ENCODE measurements around the gene TNPO1. TPM values are rescaled to one million over a fixed set of nuclear protein-coding genes. Genes with fewer than 3 reads are reported as not detected.

TNPO1 gene
- total and polyA plus RNA-seq, 9 of the 15 experiments (the other 6 are each of a cell fraction or from before 2014, with no cell fraction given), result 20.8 to 176 (median 97.9) TPM

DNA sequence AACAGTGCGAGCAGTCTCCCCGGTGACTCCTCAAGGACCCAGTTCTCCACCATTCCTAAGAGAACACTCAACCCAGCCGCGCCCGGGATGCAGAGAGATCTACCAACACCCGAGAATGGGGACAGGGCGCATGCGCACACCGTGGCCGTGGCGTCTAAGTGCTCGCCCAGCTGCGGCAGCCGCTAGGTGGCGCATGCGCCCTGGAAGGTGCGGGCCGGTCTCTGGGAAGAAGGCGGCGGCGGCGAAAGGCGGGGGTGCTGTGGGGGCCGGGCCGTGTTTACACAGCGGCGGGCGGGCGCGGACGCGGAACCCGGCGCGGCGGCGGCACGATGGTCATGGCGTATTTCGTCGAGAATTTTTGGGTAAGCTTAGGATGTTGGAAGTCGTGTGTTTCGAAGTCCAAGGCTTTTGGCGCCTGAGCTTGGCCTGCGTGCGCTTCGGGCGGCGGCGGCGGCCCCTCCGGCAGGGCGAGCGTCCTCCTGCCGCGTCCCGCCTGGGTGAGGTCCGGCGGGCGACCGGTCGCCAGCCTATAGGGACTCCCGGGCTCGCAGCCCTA, 139.4 kb downstream of the TNPO1 start, which contains the start of gene FCHO2 (continued):
- TF ChIP-seq LEF1 (IDR thresholded peaks at IDR 0.05), result no peak
- TF ChIP-seq, protein P1, sequence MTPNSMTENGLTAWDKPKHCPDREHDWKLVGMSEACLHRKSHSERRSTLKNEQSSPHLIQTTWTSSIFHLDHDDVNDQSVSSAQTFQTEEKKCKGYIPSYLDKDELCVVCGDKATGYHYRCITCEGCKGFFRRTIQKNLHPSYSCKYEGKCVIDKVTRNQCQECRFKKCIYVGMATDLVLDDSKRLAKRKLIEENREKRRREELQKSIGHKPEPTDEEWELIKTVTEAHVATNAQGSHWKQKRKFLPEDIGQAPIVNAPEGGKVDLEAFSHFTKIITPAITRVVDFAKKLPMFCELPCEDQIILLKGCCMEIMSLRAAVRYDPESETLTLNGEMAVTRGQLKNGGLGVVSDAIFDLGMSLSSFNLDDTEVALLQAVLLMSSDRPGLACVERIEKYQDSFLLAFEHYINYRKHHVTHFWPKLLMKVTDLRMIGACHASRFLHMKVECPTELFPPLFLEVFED (CRISPR knock-in tag; conservative IDR thresholded peaks at IDR 0.05), result no peak
- TF ChIP-seq, protein P2, sequence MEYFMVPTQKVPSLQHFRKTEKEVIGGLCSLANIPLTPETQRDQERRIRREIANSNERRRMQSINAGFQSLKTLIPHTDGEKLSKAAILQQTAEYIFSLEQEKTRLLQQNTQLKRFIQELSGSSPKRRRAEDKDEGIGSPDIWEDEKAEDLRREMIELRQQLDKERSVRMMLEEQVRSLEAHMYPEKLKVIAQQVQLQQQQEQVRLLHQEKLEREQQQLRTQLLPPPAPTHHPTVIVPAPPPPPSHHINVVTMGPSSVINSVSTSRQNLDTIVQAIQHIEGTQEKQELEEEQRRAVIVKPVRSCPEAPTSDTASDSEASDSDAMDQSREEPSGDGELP (CRISPR knock-in tag; IDR thresholded peaks at IDR 0.05; ENCODE audit: borderline replicate concordance), result peak; percentile 84
- TF ChIP-seq CCNT2 (IDR thresholded peaks at IDR 0.05; ENCODE audit: borderline replicate concordance, extremely low read depth, insufficient read length, low read depth, low read length), result peak; percentile 65
- 0 out of 2 replicates have a peak, but pooled peaks have one; percentile 73 for TF ChIP-seq ZNF232 (CRISPR knock-in tag; IDR thresholded peaks at IDR 0.05)
- TF ChIP-seq RBM22 (IDR thresholded peaks at IDR 0.05; ENCODE audit: low read depth, low read length, poor library complexity, severe bottlenecking), result peak; percentile 34
- peak; percentile 69 for TF ChIP-seq PCBP1 (IDR thresholded peaks at IDR 0.05; ENCODE audit: low read depth, low read length, poor library complexity, severe bottlenecking)
- TF ChIP-seq FOXA1 (IDR thresholded peaks at IDR 0.05; ENCODE audit: borderline replicate concordance), result peak; percentile 90
- peak; percentile 97 for TF ChIP-seq NRF1 (conservative IDR thresholded peaks at IDR 0.05 in 1 of 2, IDR thresholded peaks at IDR 0.05 in 1 of 2)
- TF ChIP-seq ZNF23 (CRISPR knock-in tag; IDR thresholded peaks at IDR 0.05), result no peak
- TF ChIP-seq BRF1 (IDR thresholded peaks at IDR 0.05; ENCODE audit: borderline replicate concordance, extremely low read depth, insufficient read length), result no peak
- TF ChIP-seq MAFK (IDR thresholded peaks at IDR 0.05; ENCODE audit: low read length), result no peak
- TF ChIP-seq HMG20B (CRISPR knock-in tag; IDR thresholded peaks at IDR 0.05), result no peak
- TF ChIP-seq SMC3 (conservative IDR thresholded peaks at IDR 0.05; ENCODE audit: insufficient read depth, low read depth, low read length), result 0 out of 2 replicates have a peak, but pooled peaks have one; percentile 5
- TF ChIP-seq, protein P3, sequence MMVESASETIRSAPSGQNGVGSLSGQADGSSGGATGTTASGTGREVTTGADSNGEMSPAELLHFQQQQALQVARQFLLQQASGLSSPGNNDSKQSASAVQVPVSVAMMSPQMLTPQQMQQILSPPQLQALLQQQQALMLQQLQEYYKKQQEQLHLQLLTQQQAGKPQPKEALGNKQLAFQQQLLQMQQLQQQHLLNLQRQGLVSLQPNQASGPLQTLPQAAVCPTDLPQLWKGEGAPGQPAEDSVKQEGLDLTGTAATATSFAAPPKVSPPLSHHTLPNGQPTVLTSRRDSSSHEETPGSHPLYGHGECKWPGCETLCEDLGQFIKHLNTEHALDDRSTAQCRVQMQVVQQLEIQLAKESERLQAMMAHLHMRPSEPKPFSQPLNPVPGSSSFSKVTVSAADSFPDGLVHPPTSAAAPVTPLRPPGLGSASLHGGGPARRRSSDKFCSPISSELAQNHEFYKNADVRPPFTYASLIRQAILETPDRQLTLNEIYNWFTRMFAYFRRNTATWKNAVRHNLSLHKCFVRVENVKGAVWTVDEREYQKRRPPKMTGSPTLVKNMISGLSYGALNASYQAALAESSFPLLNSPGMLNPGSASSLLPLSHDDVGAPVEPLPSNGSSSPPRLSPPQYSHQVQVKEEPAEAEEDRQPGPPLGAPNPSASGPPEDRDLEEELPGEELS (CRISPR knock-in tag; IDR thresholded peaks at IDR 0.05; ENCODE audit: borderline replicate concordance), result peak; percentile 80; the same call in 1 of the 2 replicates
- peak; percentile 72; the same call in 1 of the 2 replicates for TF ChIP-seq NCOA6 (IDR thresholded peaks at IDR 0.05)
- peak; percentile 49; the same call in 1 of the 2 replicates for TF ChIP-seq HCFC1 (IDR thresholded peaks at IDR 0.05; ENCODE audit: low read depth, low read length)
- TF ChIP-seq SIN3A (IDR thresholded peaks at IDR 0.05; ENCODE audit: borderline replicate concordance in 2 of 2, control insufficient read depth in 1 of 2, low read depth in 2 of 2, low read length in 2 of 2), result peak in 1 of 2 experiments; percentile 65; a peak in 1 of 4 replicates
- TF ChIP-seq POLR2B (IDR thresholded peaks at IDR 0.05; ENCODE audit: low read depth, partially characterized antibody), result peak; percentile 84
- peak; percentile 4 for TF ChIP-seq SAP30 (IDR thresholded peaks at IDR 0.05; ENCODE audit: borderline replicate concordance, insufficient read depth, low read depth, low read length, poor library complexity, severe bottlenecking)
- no peak for TF ChIP-seq ZNF324 (CRISPR knock-in tag; IDR thresholded peaks at IDR 0.05)
